Right atrium auricular region (tissue), 2 donors: ENCODE data around the gene MFAP1. TPM values are rescaled to one million over a fixed set of nuclear protein-coding genes. Genes with fewer than 3 reads are reported as not detected.

ENCODE experiments used
- DNase-seq: peaks from one replicate; pipeline ENCODE4 v3.0.0-alpha.2; 2019; ENCODE audit warnings: low spot score
- H3K27ac ChIP-seq, 2 donors: fragments of 200-600 bp; sonication (generic); 1 replicate in 1 of 2; 2 replicates in 1 of 2; pipeline ENCODE4 v1.5.1; 2016 to 2019
- H3K27me3 ChIP-seq, 2 donors: fragments of 200-600 bp; sonication (generic); one replicate each; pipeline versions ENCODE4 v1.5.1 to v1.6.0; 2017 to 2019
- H3K36me3 ChIP-seq: fragments of 200-600 bp; sonication (generic); one replicate; pipeline ENCODE4 v1.5.1; 2016
- H3K4me1 ChIP-seq, 2 donors: fragments of 200-600 bp; sonication (generic); one replicate each; pipeline versions ENCODE4 v1.5.1 to v1.6.0; 2017 to 2019
- H3K4me3 ChIP-seq, 2 donors: fragments of 200-600 bp; sonication (generic); 1 replicate in 1 of 2; 2 replicates in 1 of 2; pipeline ENCODE4 v1.5.1; 2017 to 2019; ENCODE audit warnings: mild to moderate bottlenecking in 1 of 2, moderate library complexity in 1 of 2
- H3K9me3 ChIP-seq, 2 donors: fragments of 200-600 bp; sonication (generic); one replicate each; pipeline ENCODE4 v1.5.1; 2019
- microRNA counts, 2 donors: library from miRNA; unstranded; fragments of <30 nt; microRNA quantifications; one replicate each; lab custom pipeline; 2016 to 2017
- microRNA-seq, 2 donors: library from miRNA; unstranded; fragments of <30 nt; microRNA quantifications; one replicate each; pipeline ENCODE4, GENCODE V29; 2016 to 2017; ENCODE audit warnings: borderline number of aligned reads in 2 of 2, borderline replicate concordance in 1 of 2
- total RNA-seq, 2 donors: library from RNA; depleted of rRNA; stranded (reverse); fragments of >200 nt; gene quantifications; one replicate each; pipeline ENCODE4 v1.1.0, GENCODE V29; 2016
- TF ChIP-seq, protein P1 (sequence below), 2 donors: fragments of 200-600 bp; sonication (generic); IDR thresholded peaks; one replicate each; pipeline ENCODE4 v1.5.1; 2019; ENCODE audit warnings: antibody characterized with exemption in 2 of 2

MFAP1 gene
- total RNA-seq, 2 donors from 2014 or later, result 12.3 to 16.6 TPM

DNA sequence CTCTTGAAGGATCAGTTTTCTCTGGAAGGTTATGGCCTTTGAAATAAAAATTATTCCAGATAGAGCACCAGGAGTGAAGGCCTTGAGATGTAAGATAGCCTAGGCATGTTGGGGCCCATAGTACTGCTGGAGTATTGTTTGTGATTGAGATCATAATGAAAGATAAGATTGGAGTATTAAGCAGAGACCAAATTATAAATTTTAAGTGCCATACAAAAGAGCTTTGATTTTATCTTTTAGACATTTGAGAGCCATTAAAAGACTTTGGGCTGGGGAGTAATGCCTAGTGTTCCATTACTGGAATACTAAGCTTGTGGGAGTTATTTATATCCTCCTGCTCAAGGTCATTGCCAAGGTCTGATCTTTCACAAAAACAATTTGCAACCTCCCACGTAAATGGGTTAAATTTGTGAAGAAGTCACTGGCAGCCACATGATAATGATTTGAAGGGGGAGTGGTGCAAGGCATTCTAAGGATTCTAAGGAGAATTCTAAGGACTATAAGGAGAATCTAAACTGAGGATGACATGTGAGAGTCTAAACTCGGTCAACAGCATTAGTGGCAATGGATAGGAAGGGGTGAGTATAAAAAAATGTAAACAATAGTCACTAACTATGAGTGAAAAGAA lies 60.6 kb downstream of the MFAP1 start:
- TF ChIP-seq, protein P1, sequence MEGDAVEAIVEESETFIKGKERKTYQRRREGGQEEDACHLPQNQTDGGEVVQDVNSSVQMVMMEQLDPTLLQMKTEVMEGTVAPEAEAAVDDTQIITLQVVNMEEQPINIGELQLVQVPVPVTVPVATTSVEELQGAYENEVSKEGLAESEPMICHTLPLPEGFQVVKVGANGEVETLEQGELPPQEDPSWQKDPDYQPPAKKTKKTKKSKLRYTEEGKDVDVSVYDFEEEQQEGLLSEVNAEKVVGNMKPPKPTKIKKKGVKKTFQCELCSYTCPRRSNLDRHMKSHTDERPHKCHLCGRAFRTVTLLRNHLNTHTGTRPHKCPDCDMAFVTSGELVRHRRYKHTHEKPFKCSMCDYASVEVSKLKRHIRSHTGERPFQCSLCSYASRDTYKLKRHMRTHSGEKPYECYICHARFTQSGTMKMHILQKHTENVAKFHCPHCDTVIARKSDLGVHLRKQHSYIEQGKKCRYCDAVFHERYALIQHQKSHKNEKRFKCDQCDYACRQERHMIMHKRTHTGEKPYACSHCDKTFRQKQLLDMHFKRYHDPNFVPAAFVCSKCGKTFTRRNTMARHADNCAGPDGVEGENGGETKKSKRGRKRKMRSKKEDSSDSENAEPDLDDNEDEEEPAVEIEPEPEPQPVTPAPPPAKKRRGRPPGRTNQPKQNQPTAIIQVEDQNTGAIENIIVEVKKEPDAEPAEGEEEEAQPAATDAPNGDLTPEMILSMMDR (IDR thresholded peaks at IDR 0.05), result no peak
- Histone ChIP-seq H3K27ac (no peak overlapping the region), H3K4me3 (no peak overlapping the region), H3K4me1 (peaks cover 0 to 5% of the 10 kb centered on the region in 2 donors), H3K36me3 (peaks cover 86% of the 10 kb centered on the region), H3K9me3 (no peaks in the 10 kb centered on the region), H3K27me3 (no peaks in the 10 kb centered on the region)
- DNase-seq, result no peak

DNA sequence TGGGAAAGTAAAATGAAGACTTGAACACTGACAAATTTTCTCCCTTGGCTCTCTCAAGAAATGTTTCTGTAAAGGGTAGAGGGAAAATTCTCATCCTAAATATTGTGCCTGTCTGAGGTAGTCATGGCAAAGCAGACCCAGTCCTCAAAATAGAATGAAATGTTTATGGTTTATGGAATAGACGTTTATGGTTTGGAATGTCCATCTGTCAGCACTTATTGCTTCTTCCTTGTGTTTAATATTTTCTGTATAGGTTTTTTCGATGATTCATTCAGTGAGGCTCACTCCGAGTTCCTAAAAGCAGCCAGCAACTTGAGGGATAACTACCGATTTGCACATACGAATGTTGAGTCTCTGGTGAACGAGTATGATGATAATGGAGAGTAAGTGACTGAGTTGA lies 61.7 kb downstream of the MFAP1 start:
- DNase-seq, result no peak
- TF ChIP-seq, protein P1 (IDR thresholded peaks at IDR 0.05), result no peak
- no peaks in the 10 kb centered on the region for H3K27me3 ChIP-seq
- H3K27ac ChIP-seq, result no peak overlapping the region
- H3K4me1 ChIP-seq, result peaks cover 0 to 5% of the 10 kb centered on the region in 2 donors
- peaks cover 86% of the 10 kb centered on the region for H3K36me3 ChIP-seq
- H3K9me3 ChIP-seq, result no peaks in the 10 kb centered on the region
- H3K4me3 ChIP-seq, result no peak overlapping the region

MicroRNA genes within 50 kb of the gene (microRNA counts, 767-probe panel; counts per million panel counts)
- 0 to 31.0 counts per million in 2 donors for microRNA hsa-miR-1282 (lab: Ali Mortazavi, UCI)

Small RNA genes within 50 kb of the gene (microRNA-seq; reads per million reads assigned to microRNA genes)
- gene MIR1282, result 0 reads per million in 2 donors

Other genes with a start within 250 kb of the MFAP1 start
- gene PPIP5K1, start 234.5 kb downstream of the MFAP1 start, total RNA-seq, result 10 to 100 TPM in 1 of 2 donors, 1 to 10 TPM in 1; 8.3 to 12.3 TPM
- gene CKMT1B, start 230.7 kb downstream of the MFAP1 start, total RNA-seq, result 1 to 10 TPM in 1 of 2 donors, not detected in 1; 4.6 TPM
- under 1 TPM in 1 of 2 donors, not detected in 1; 0.39 TPM for gene STRC, start 205.9 kb downstream of the MFAP1 start, total RNA-seq
- 1 to 10 TPM in 1 of 2 donors, under 1 TPM in 1; 0.26 to 1.7 TPM for gene CATSPER2, start 175.8 kb downstream of the MFAP1 start, total RNA-seq
- 1 to 10 TPM; 1.9 to 3.3 TPM for gene CKMT1A, start 130.8 kb downstream of the MFAP1 start, total RNA-seq
- gene PDIA3, start 78.3 kb downstream of the MFAP1 start, total RNA-seq, result 10 to 100 TPM; 77.9 to 82.4 TPM
- gene ELL3, start 47.7 kb downstream of the MFAP1 start, total RNA-seq, result 1 to 10 TPM; 2.4 to 2.6 TPM
- gene SERF2, start 32.4 kb downstream of the MFAP1 start, total RNA-seq, result 100 to 1,000 TPM; 651 to 803 TPM
- under 1 TPM in 1 of 2 donors, not detected in 1; 0.71 TPM for gene SERINC4, start 24.5 kb downstream of the MFAP1 start, total RNA-seq
- gene HYPK, start 24.1 kb downstream of the MFAP1 start, total RNA-seq, result 10 to 100 TPM; 15.0 to 16.5 TPM
- 1 to 10 TPM; 1.7 to 3.7 TPM for gene WDR76, start 2.3 kb upstream of the MFAP1 start, total RNA-seq